ENCODE data around the gene OR6T1.

Gene OR6T1, protein sequence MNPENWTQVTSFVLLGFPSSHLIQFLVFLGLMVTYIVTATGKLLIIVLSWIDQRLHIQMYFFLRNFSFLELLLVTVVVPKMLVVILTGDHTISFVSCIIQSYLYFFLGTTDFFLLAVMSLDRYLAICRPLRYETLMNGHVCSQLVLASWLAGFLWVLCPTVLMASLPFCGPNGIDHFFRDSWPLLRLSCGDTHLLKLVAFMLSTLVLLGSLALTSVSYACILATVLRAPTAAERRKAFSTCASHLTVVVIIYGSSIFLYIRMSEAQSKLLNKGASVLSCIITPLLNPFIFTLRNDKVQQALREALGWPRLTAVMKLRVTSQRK

DNA sequence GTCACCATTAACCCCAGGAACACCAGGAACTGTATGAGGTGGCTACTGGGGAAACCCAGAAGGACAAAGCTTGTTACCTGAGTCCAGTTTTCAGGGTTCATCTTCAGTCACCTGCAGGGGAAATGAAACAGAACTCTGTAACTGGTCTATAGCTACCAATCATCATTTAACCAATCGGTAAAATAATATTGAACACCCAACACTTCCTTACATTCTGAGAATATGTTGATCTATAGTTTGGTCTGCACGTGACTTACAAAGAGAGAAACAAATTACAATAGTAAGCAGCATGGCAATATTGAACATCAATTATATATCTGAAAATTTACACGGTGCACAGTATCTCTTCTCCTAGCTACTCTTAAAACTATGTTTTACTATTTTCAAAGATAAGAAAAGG is at the start of gene OR6T1:
TSS of gene OR6T1 (minus strand) at position 101 of the 400 bp plus-strand sequence. CDS start at position 101, 0 bp downstream.
- H3K4me1 Mint-ChIP-seq: no peaks in the 10 kb centered on the region

DNA sequence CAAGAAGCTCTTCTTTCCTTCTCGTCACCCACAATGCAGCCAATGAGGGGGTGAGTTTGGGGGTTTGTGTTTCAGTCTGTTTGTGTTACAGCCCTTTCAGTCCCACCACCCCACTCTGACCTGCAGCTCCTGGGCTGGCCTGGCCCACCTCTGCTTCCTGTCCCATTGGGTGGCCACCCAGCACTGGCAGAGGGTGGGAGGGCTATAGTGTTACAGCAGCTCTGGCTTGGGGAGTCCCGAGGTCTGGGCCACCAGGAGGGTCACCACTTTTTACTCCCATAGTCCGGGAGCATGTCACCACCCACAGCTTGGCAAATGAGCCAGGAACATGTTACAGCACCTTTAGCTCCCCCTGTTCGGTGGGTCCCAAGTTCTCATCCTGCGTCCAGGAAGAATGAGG is 35.7 kb upstream of the OR6T1 start:
- no peak for DNase-seq
- no peaks in the 10 kb centered on the region for H3K9me3 Mint-ChIP-seq
- H3K4me1 Mint-ChIP-seq: no peaks in the 10 kb centered on the region
- no peak overlapping the region for H3K27ac Mint-ChIP-seq
- no peaks in the 10 kb centered on the region for H3K27me3 Mint-ChIP-seq
- no peak overlapping the region for H3K4me3 Mint-ChIP-seq
- CTCF ChIA-PET: no interaction called here
- no peaks in the 10 kb centered on the region for H3K36me3 Mint-ChIP-seq

More for the DNA sequence above, at the start of gene OR6T1:
- Mint-ChIP-seq H3K4me3 (no peak within 1 kb of the TSS), H3K9me3 (no peaks in the 10 kb centered on the region), H3K27me3 (no peaks in the 10 kb centered on the region), H3K27ac (no peak within 1 kb of the TSS), H3K36me3 (no peaks in the 10 kb centered on the region)
- CTCF ChIA-PET: interaction anchor here (0.6 kb wide), 1 partner anchor 25 kb away, joined by 3 read pairs; no protein-coding TSS in a partner anchor
- no peak for DNase-seq

DNA sequence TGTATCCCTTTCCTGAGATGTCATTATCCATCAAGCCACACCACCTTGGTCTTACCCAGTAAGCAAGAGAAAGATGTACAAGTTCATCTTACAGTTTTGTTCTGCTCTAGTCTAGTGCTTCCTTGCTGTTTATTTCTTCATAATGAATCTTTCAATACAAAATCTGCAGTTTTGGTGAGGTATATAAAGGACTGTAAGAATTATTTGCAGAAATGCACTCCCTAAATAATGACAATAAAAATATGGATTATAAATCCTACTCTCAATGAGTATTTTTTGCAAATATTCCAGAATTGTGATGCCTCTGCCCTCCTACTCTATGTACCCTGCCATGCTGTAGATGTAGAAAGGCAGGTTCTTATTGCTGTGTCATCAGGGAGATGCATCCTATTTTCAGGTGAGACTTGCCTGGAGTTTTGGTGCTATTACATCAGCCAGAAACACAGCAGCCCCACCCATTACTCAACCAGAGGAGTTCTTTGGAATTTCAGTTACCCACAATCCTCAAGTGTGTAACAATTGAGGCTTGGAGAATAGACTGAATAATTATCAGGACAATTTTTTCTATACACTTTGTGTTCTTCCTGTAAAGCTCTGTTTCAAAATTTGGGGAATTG is 34.2 kb upstream of the OR6T1 start, which contains the start of gene OR10S1:
TSS of gene OR10S1 (minus strand) at position 51 of the 617 bp plus-strand sequence. CDS start 117 bp downstream, outside the sequence.
- Mint-ChIP-seq H3K4me3 (no peak within 1 kb of the TSS), H3K27me3 (no peaks in the 10 kb centered on the region), H3K4me1 (no peaks in the 10 kb centered on the region), H3K9me3 (no peaks in the 10 kb centered on the region), H3K27ac (no peak within 1 kb of the TSS), H3K36me3 (no peaks in the 10 kb centered on the region)
- no peak for DNase-seq
- CTCF ChIA-PET: no interaction called here

DNA sequence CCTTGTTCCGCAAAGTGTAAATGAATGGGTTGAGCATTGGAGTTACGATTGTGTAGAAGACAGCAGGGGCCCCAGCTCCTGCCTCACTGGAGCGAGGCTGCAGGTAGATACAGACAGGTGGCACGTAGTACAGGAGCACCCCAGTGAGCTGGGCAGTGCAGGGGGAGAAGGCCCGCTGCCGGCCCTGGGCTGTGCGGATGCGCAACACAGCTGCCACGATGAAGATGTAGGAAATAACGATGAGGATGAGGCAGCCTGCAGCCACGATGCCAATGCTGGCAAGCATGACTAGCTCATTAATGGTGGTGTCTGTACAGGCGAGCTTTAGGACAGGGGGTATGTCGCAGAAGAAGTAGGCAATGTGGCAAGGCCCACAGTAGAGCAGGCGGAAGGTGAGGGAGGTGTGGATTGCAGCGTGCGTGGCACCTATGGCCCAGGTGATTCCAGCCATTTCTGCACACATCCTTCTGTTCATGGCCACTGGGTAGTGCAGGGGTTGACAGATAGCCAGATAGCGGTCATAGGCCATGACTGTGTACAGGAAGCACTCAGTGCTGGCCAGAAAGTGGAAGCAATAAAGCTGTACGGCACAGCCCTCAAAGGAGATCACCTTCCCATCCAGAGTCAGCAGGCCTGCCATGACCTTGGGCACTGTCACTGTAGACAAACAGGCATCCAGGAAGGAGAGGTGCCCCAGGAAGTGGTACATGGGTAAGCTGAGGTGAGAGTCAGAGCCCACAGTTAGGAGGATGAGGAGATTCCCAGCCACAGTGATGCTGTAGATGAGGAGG is 33.3 kb upstream of the OR6T1 start:
- Mint-ChIP-seq H3K27ac (no peak overlapping the region), H3K4me3 (no peak overlapping the region), H3K9me3 (no peaks in the 10 kb centered on the region), H3K36me3 (no peaks in the 10 kb centered on the region), H3K27me3 (no peaks in the 10 kb centered on the region), H3K4me1 (no peaks in the 10 kb centered on the region)
- no peak for DNase-seq
- CTCF ChIA-PET: no interaction called here

- no peak for DNase-seq
- no peaks in the 10 kb centered on the region for H3K9me3 Mint-ChIP-seq
- no peaks in the 10 kb centered on the region for H3K27me3 Mint-ChIP-seq
- CTCF ChIA-PET: no interaction called here
- H3K4me3 Mint-ChIP-seq: no peak overlapping the region
- H3K36me3 Mint-ChIP-seq: no peaks in the 10 kb centered on the region
- no peak overlapping the region for H3K27ac Mint-ChIP-seq
- H3K4me1 Mint-ChIP-seq: no peaks in the 10 kb centered on the region
Observed at GRCh38 chr11:123973816-123974215, 30.2 kb upstream of the OR6T1 start.

DNA sequence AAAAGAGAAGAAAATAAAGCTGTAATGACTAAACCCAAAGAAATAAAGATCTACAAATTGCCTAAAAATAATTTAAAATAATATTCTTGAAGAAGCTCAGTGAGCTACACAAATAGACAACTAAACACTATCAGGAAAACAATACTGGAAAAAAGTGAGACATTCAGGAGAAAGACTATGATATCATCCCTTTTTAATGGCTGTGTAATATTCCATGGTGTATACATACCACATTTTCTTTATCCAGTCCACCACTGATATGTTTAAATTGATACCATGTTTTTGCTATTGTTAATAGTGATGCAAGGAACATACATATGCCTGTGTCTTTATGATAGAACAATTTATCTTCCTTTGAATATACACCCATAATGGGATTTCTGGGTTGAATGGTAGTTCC is 13.1 kb upstream of the OR6T1 start:
- no peaks in the 10 kb centered on the region for H3K4me1 Mint-ChIP-seq
- H3K36me3 Mint-ChIP-seq: no peaks in the 10 kb centered on the region
- no peaks in the 10 kb centered on the region for H3K27me3 Mint-ChIP-seq
- CTCF ChIA-PET: no interaction called here
- no peak overlapping the region for H3K27ac Mint-ChIP-seq
- DNase-seq: no peak
- H3K9me3 Mint-ChIP-seq: no peaks in the 10 kb centered on the region
- no peak overlapping the region for H3K4me3 Mint-ChIP-seq

GRCh38 chr11:123945132-123945531 is 1.5 kb upstream of the OR6T1 start:
- Mint-ChIP-seq H3K4me3 (no peak overlapping the region), H3K9me3 (no peaks in the 10 kb centered on the region), H3K27me3 (no peaks in the 10 kb centered on the region), H3K4me1 (no peaks in the 10 kb centered on the region), H3K36me3 (no peaks in the 10 kb centered on the region), H3K27ac (no peak overlapping the region)
- DNase-seq: no peak
- CTCF ChIA-PET: no interaction called here

GRCh38 chr11:123942413-123942812 is 1.2 kb downstream of the OR6T1 start:
- Mint-ChIP-seq H3K9me3 (no peaks in the 10 kb centered on the region), H3K4me1 (no peaks in the 10 kb centered on the region), H3K27me3 (no peaks in the 10 kb centered on the region), H3K4me3 (no peak overlapping the region), H3K36me3 (no peaks in the 10 kb centered on the region), H3K27ac (no peak overlapping the region)
- CTCF ChIA-PET: no interaction called here
- no peak for DNase-seq

DNA sequence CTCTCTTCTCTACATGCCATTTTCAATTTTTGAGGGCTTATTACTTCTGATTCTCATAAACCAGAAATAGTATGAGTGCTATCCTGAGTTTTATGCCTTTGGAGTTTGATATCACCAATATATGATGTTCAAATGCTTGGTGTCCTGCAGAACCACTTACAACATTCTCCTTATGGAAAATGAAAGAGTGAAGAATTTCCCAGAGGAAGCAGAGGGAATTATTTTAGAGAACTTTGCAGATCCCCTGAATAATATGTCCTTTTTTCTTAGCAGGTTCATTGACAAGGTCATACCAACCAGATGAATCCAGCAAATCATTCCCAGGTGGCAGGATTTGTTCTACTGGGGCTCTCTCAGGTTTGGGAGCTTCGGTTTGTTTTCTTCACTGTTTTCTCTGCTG is 4.3 kb downstream of the OR6T1 start, which contains the start of gene OR4D5:
TSS of gene OR4D5 (plus strand) at position 301 of the 400 bp plus-strand sequence. CDS start at position 301, 0 bp downstream.
- no peak within 1 kb of the TSS for H3K4me3 Mint-ChIP-seq
- H3K9me3 Mint-ChIP-seq: no peaks in the 10 kb centered on the region
- CTCF ChIA-PET: interaction anchor here (0.6 kb wide), 1 partner anchor 26 kb away, joined by 3 read pairs; no protein-coding TSS in a partner anchor
- DNase-seq: no peak
- no peaks in the 10 kb centered on the region for H3K4me1 Mint-ChIP-seq
- no peaks in the 10 kb centered on the region for H3K36me3 Mint-ChIP-seq
- H3K27ac Mint-ChIP-seq: no peak within 1 kb of the TSS
- H3K27me3 Mint-ChIP-seq: no peaks in the 10 kb centered on the region

- H3K9me3 Mint-ChIP-seq: no peaks in the 10 kb centered on the region
Observed at GRCh38 chr11:123924027-123924426, 19.6 kb downstream of the OR6T1 start.

DNA sequence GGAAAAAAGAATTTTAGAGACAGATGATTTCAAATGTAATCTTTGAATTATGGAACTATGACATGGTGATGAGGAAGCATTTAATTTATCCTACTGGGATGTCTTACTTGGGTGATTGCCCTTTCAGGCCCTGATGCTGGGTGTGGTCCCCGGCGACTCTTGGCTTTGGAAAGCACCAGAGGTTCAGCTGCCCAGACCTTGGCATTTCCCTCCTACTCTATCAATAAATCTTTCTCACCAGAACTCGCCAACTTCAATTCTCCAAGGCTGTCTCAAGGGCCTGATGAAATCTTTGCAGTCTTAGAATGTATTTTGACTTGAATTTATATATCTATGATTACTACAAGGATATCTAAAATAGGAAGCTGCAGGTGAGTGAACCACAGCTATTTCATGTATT is 22.7 kb downstream of the OR6T1 start:
- Mint-ChIP-seq H3K36me3 (no peaks in the 10 kb centered on the region), H3K27ac (no peak overlapping the region), H3K4me3 (no peak overlapping the region), H3K4me1 (no peaks in the 10 kb centered on the region), H3K27me3 (no peaks in the 10 kb centered on the region), H3K9me3 (no peaks in the 10 kb centered on the region)
- CTCF ChIA-PET: interaction anchor here (1.0 kb wide), 1 partner anchor 11 kb away, joined by 3 read pairs; no protein-coding TSS in a partner anchor
- no peak for DNase-seq

More at GRCh38 chr11:123924027-123924426, 19.6 kb downstream of the OR6T1 start:
- Mint-ChIP-seq H3K27ac (no peak overlapping the region), H3K27me3 (no peaks in the 10 kb centered on the region), H3K36me3 (no peaks in the 10 kb centered on the region), H3K4me1 (no peaks in the 10 kb centered on the region), H3K4me3 (no peak overlapping the region)
- CTCF ChIA-PET: no interaction called here
- no peak for DNase-seq

DNA sequence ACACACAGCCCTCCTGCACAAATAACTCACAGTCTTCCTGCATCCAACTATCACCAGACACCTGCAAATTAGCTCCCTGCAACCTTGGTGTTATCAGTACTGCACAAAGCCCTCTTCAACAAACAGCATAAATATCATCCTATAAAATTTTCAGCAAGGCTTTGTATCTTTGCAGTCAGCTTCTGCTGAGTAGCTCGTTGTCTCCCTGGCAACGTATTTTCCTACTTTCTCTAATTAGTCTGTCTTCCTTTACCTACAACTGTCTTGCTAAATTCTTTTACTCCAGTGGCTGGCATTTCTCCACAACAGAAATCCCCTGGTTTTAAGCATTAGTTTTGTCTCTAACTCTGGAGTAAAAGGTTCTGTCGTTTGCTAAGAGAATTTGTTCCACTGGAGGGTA is 37.8 kb downstream of the OR6T1 start:
- Mint-ChIP-seq H3K4me3 (no peak overlapping the region), H3K27me3 (no peaks in the 10 kb centered on the region), H3K4me1 (no peaks in the 10 kb centered on the region), H3K36me3 (no peaks in the 10 kb centered on the region), H3K27ac (no peak overlapping the region), H3K9me3 (no peaks in the 10 kb centered on the region)
- no peak for DNase-seq
- CTCF ChIA-PET: no interaction called here

- Mint-ChIP-seq H3K36me3 (no peaks in the 10 kb centered on the region), H3K4me1 (no peaks in the 10 kb centered on the region), H3K27me3 (no peaks in the 10 kb centered on the region), H3K27ac (no peak overlapping the region), H3K9me3 (no peaks in the 10 kb centered on the region), H3K4me3 (no peak overlapping the region)
- no peak for DNase-seq
- CTCF ChIA-PET: no interaction called here
Observed at GRCh38 chr11:123904932-123905331, 38.7 kb downstream of the OR6T1 start.

- H3K27ac Mint-ChIP-seq: no peak overlapping the region
- DNase-seq: no peak
- CTCF ChIA-PET: no interaction called here
- no peaks in the 10 kb centered on the region for H3K36me3 Mint-ChIP-seq
- no peaks in the 10 kb centered on the region for H3K27me3 Mint-ChIP-seq
- H3K4me3 Mint-ChIP-seq: no peak overlapping the region
- no peaks in the 10 kb centered on the region for H3K9me3 Mint-ChIP-seq
- H3K4me1 Mint-ChIP-seq: no peaks in the 10 kb centered on the region
Observed at GRCh38 chr11:123903932-123904331, 39.7 kb downstream of the OR6T1 start.
